Measurements from ENCODE around the gene TPCN1.

DNA sequence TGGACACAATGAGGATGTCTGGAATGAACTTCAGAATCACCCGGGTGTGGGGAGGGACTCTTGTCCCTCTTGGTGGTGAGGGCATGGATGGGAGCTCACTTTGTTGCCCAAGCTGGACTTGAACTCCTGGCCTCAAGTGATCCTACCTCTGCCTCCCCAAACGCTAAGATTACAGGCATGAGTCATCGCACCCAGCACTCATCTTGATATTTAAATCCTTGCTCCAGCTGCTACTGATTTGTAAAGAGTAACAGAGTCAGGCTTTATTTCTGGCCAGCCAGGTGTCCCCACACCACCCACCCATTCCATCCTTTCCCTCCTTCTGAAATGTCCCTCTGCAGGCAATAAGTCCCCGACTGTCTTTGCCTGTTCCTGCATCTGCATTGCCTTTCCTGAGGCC is 40.9 kb upstream of the TPCN1 start:
- TF ChIP-seq, protein P1, sequence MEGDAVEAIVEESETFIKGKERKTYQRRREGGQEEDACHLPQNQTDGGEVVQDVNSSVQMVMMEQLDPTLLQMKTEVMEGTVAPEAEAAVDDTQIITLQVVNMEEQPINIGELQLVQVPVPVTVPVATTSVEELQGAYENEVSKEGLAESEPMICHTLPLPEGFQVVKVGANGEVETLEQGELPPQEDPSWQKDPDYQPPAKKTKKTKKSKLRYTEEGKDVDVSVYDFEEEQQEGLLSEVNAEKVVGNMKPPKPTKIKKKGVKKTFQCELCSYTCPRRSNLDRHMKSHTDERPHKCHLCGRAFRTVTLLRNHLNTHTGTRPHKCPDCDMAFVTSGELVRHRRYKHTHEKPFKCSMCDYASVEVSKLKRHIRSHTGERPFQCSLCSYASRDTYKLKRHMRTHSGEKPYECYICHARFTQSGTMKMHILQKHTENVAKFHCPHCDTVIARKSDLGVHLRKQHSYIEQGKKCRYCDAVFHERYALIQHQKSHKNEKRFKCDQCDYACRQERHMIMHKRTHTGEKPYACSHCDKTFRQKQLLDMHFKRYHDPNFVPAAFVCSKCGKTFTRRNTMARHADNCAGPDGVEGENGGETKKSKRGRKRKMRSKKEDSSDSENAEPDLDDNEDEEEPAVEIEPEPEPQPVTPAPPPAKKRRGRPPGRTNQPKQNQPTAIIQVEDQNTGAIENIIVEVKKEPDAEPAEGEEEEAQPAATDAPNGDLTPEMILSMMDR (IDR thresholded peaks at IDR 0.05), result no peak
- no peak for TF ChIP-seq POLR2A (IDR thresholded peaks at IDR 0.05)
